ENCODE results near the gene TMEM125. TPM values are rescaled to one million over a fixed set of nuclear protein-coding genes. Genes with fewer than 3 reads are reported as not detected.
A peak's percentile ranks its signal among the peaks of the same experiment; 100 is the strongest.

Gene TMEM125
- total and polyA plus RNA-seq, 9 of the 15 experiments (the other 6 are each of a cell fraction or from before 2014, with no cell fraction given) = 0.07 to 0.08 TPM; not detected in 7

DNA sequence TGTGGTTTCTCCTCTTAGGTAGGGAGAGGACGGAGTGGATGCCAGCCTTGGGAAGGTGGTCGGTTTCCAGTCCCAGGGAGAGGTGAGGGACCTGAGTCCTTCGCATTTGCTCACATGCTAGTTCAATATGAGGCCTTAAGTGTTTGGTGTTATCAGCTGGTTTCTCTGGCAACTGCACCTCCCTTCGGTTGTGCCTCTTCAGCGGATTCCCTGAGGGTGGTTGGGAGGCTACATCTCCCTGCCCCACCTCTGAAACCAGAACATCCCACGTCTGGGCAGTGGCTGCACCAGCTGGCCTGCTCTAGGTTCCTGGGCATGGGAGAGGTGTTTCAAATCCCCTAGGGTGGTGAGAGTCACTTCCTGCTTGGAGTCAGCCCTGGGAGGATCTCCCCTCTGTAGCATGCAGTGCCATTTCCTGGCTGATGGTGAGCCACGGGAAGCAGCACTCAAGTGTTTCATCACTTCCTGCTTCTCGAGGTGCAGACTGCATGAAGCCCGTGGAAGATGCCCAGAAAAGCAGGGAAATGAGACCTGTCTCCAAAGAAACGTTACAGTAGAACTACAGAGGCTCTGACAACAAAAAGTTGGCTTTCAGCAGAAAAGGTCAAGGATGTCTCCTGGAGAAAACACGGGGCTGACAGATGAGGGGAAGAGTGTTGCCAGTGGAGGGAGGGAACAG, 4.5 kb downstream of the TMEM125 start (continued):
- TF ChIP-seq, protein P1, sequence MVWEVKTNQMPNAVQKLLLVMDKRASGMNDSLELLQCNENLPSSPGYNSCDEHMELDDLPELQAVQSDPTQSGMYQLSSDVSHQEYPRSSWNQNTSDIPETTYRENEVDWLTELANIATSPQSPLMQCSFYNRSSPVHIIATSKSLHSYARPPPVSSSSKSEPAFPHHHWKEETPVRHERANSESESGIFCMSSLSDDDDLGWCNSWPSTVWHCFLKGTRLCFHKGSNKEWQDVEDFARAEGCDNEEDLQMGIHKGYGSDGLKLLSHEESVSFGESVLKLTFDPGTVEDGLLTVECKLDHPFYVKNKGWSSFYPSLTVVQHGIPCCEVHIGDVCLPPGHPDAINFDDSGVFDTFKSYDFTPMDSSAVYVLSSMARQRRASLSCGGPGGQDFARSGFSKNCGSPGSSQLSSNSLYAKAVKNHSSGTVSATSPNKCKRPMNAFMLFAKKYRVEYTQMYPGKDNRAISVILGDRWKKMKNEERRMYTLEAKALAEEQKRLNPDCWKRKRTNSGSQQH (CRISPR knock-in tag; IDR thresholded peaks at IDR 0.05) = no peak
- TF ChIP-seq KHSRP (IDR thresholded peaks at IDR 0.05) (no peak), RUNX1 (IDR thresholded peaks at IDR 0.05; ENCODE audit: low read depth) (no peak), L3MBTL2 (IDR thresholded peaks at IDR 0.05) (peak; percentile 82), ZKSCAN8 (CRISPR knock-in tag; IDR thresholded peaks at IDR 0.05) (no peak; the same call in 1 of the 2 replicates), TCFL5 (CRISPR knock-in tag; conservative IDR thresholded peaks at IDR 0.05) (no peak), CXXC5 (CRISPR knock-in tag; IDR thresholded peaks at IDR 0.05) (peak; percentile 45; the same call in 1 of the 2 replicates), ZNF696 (CRISPR knock-in tag; conservative IDR thresholded peaks at IDR 0.05) (no peak), NCOR1 (IDR thresholded peaks at IDR 0.05) (no peak), TAF7 (tag; IDR thresholded peaks at IDR 0.05) (0 out of 2 replicates have a peak, but pooled peaks have one; percentile 37), ZNF431 (CRISPR knock-in tag; IDR thresholded peaks at IDR 0.05) (no peak), RREB1 (CRISPR knock-in tag; IDR thresholded peaks at IDR 0.05) (0 out of 2 replicates have a peak, but pooled peaks have one; percentile 53), CTBP1 (IDR thresholded peaks at IDR 0.05; ENCODE audit: borderline replicate concordance) (peak; percentile 65; the same call in 1 of the 2 replicates), EHMT2 (IDR thresholded peaks at IDR 0.05) (peak; percentile 89), GABPA (tag; conservative IDR thresholded peaks at IDR 0.05; ENCODE audit: low read depth) (peak; percentile 92), GABPB1 (CRISPR knock-in tag; IDR thresholded peaks at IDR 0.05) (peak; percentile 68), BRCA1 (IDR thresholded peaks at IDR 0.05) (no peak), BRCA1 (CRISPR knock-in tag; IDR thresholded peaks at IDR 0.05) (no peak), RBFOX2 (IDR thresholded peaks at IDR 0.05; ENCODE audit: low read depth, low read length) (peak; percentile 46), SMARCB1 (IDR thresholded peaks at IDR 0.05; ENCODE audit: insufficient read length, low read depth) (no peak)
- TF ChIP-seq, protein P2, sequence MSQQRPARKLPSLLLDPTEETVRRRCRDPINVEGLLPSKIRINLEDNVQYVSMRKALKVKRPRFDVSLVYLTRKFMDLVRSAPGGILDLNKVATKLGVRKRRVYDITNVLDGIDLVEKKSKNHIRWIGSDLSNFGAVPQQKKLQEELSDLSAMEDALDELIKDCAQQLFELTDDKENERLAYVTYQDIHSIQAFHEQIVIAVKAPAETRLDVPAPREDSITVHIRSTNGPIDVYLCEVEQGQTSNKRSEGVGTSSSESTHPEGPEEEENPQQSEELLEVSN (IDR thresholded peaks at IDR 0.05; ENCODE audit: borderline replicate concordance in 1 of 2, extremely low read depth in 1 of 2, insufficient read depth in 1 of 2, insufficient read length in 1 of 2, low read depth in 1 of 2, low read length in 1 of 2, poor library complexity in 1 of 2, severe bottlenecking in 1 of 2) = no peak
